Placental epithelial cell (primary cell): ENCODE results near the gene EGF. TPM values are rescaled to one million over a fixed set of nuclear protein-coding genes. Genes with fewer than 3 reads are reported as not detected.

ENCODE experiments used
- small RNA-seq: library from RNA; depleted of rRNA; stranded (forward); fragments of <200 nt; gene quantifications from one replicate; pipeline ENCODE3, GENCODE V24; 2012
- total RNA-seq: library from RNA; depleted of rRNA; stranded (reverse); fragments of >200 nt; gene quantifications from 2 replicates; pipeline ENCODE4 v1.2.3, GENCODE V29; 2012

Gene EGF
- 2.0 and 2.1 TPM in 2 replicates for total RNA-seq

GRCh38 chr4:109912706-109913595, at the start of gene EGF:
EGF (plus strand) TSS chr4:109912883; CDS start chr4:109913336, 453 bp downstream.

Small RNA genes within 50 kb of the gene (small RNA-seq; reads per million reads assigned to genes)
- 11.9 reads per million, percentile 95 among the genes with 10 or more reads in this experiment for gene RNU6-35P

Other genes with a start within 250 kb of the EGF start
- gene CASP6, start 209.4 kb upstream of the EGF start, total RNA-seq = 22.2 and 28.3 TPM in 2 replicates
- gene PLA2G12A, start 182.8 kb upstream of the EGF start, total RNA-seq = 12.6 and 21.3 TPM in 2 replicates
- gene CFI, start 110.9 kb upstream of the EGF start, total RNA-seq = not detected in 2 replicates
- 3.5 and 4.2 TPM in 2 replicates for gene GAR1, start 97.1 kb upstream of the EGF start, total RNA-seq
- gene RRH, start 84.9 kb upstream of the EGF start, total RNA-seq = not detected in 2 replicates
- gene LRIT3, start 64.8 kb upstream of the EGF start, total RNA-seq = not detected in 2 replicates